CD4-positive, alpha-beta T cell (primary cell): ENCODE measurements around the gene HIRA. TPM values are rescaled to one million over a fixed set of nuclear protein-coding genes. Genes with fewer than 3 reads are reported as not detected.

Experiments used
- ATAC-seq: fragments of 200-7000 bp; cut with Tn5 transposase; one replicate; pipeline ENCODE4 v1.10.0; 2022; ENCODE audit warnings: mild to moderate bottlenecking; ENCODE audit not compliant: poor library complexity
- CTCF ChIA-PET: fragments of 350-600 bp; sonication (Branson Sonifier 250); formaldehyde crosslinking; loops from one replicate; lab custom pipeline; 2021; ENCODE audit warnings: antibody characterized with exemption, inconsistent platforms; lab: Charles Lee
- POLR2A ChIA-PET: fragments of 350-600 bp; sonication (Branson Sonifier 250); formaldehyde crosslinking; loops from one replicate; lab custom pipeline; 2021; ENCODE audit warnings: antibody characterized with exemption, inconsistent platforms; lab: Charles Lee
- DNase-seq, 14 experiments: peaks; one replicate each; pipeline ENCODE4 v3.0.0-alpha.2; 2013 to 2020; ENCODE audit warnings: mixed read lengths in 2 of 14
- H3K27ac ChIP-seq, 2 donors: one replicate each; pipeline versions ENCODE4 v1.5.1 to v1.7.0; 2013; ENCODE audit warnings: low read length in 2 of 2, low read depth in 1 of 2, mild to moderate bottlenecking in 1 of 2
- H3K27me3 ChIP-seq, 2 experiments: 1 replicate in 1 of 2; 2 replicates in 1 of 2; pipeline versions ENCODE4 v1.6.1 to v1.7.0; 2013; ENCODE audit warnings: low read length in 2 of 2, control low read depth in 1 of 2, mild to moderate bottlenecking in 1 of 2, moderate library complexity in 1 of 2; ENCODE audit not compliant: insufficient read depth in 2 of 2, control insufficient read depth in 1 of 2
- H3K36me3 ChIP-seq: one replicate; pipeline ENCODE4 v1.6.1; 2013; ENCODE audit warnings: low read length, control low read depth; ENCODE audit not compliant: insufficient read depth
- H3K4me1 ChIP-seq: one replicate; pipeline ENCODE4 v1.6.1; 2013; ENCODE audit warnings: low read length, control low read depth; ENCODE audit not compliant: insufficient read depth
- H3K4me3 ChIP-seq: one replicate; pipeline ENCODE4 v1.5.1; 2013; ENCODE audit warnings: mild to moderate bottlenecking, low read length, moderate library complexity
- H3K9me3 ChIP-seq, 2 experiments: 1 replicate in 1 of 2; 2 replicates in 1 of 2; pipeline versions ENCODE4 v1.6.1 to v1.7.0; 2013; ENCODE audit warnings: low read length in 2 of 2, mild to moderate bottlenecking in 2 of 2, control low read depth in 1 of 2, moderate library complexity in 1 of 2; ENCODE audit not compliant: control insufficient read depth in 1 of 2, insufficient read depth in 1 of 2
- H3K27ac Mint-ChIP-seq: one replicate; pipeline ENCODE4 v1.8.0; 2020; ENCODE audit warnings: mixed read lengths
- H3K27me3 Mint-ChIP-seq: one replicate; pipeline ENCODE4 v1.8.0; 2021; ENCODE audit warnings: mixed read lengths
- H3K36me3 Mint-ChIP-seq: one replicate; pipeline ENCODE4 v1.8.0; 2021; ENCODE audit warnings: low read depth, mixed read lengths
- H3K4me1 Mint-ChIP-seq: one replicate; pipeline ENCODE4 v1.8.0; 2021; ENCODE audit warnings: low read depth, mixed read lengths
- H3K4me3 Mint-ChIP-seq: one replicate; pipeline ENCODE4 v1.8.0; 2020; ENCODE audit warnings: mild to moderate bottlenecking, mixed read lengths
- H3K9me3 Mint-ChIP-seq: one replicate; pipeline ENCODE4 v1.8.0; 2020; ENCODE audit warnings: mixed read lengths
- CTCF ChIP-seq: fragments of 200-600 bp; IDR thresholded peaks from one replicate; pipeline ENCODE4 v1.8.0; 2022; ENCODE audit warnings: antibody characterized with exemption, mild to moderate bottlenecking
- intact Hi-C, 2 experiments: fragments of 100-400 bp; cut with DNase I in 1 of 2; cut with micrococcal nuclease in 1 of 2; formaldehyde crosslinking; loops; one replicate each; pipeline versions ENCODE4 v1.15.1 to v1.9.0; 2023 to 2025; cut with DNase I, micrococcal nuclease
- total RNA-seq, 174 experiments: library from RNA in 2 of 174; stranded (reverse) in 2 of 174; gene quantifications; one replicate each; pipeline ENCODE4 v1.2.3 and lab custom pipeline; 2021 to 2026

Gene HIRA
- total RNA-seq, 2 experiments from 2014 or later: 15.2 to 15.5 TPM

DNA sequence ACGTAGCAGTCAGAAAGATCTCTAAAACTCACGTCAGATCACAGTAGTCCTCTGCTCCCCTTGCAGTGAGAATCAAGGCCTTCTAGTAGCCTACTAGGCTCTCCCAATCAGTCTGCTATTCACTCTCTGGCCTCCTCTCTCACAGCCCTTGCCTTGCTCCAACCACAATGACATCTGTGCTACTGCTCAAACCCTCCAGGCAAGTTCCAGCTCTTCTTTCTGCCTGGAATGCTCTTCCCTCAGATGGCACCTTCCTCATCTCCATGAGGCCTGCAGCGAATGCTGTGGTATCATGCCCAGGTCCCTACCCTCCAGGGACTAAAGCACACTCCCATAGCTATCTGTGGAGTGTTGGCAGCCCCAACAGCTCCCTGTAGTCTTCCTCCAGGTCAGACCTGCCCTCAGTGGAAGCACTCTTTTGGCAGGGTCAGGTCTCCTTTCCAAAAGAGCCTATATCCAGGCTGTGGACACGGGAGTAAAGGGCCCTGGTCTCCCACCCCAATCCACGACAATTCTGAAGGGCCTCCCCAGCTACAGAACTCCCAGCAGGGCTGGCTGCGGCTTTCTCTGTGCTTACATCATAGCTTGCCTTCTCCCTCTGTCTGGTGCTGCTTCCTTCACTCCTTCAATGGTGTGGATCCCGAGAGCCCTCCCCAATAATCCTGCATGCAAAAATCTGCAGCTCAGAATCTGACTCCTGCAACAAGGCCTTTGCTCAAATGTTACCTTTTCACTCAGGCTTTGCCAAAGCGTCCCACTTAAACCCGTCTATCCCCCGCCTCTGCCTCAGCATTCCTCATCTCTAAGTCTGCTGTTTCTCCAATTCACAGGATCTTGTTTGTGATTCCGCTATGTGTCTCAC is 8.9 kb downstream of the HIRA start:
- DNase-seq (no peak), ATAC-seq (no peak)
- peaks cover 6% of the 10 kb centered on the region for H3K36me3 Mint-ChIP-seq
- CTCF ChIA-PET: no interaction called here
- Histone ChIP-seq H3K9me3 (no peaks in the 10 kb centered on the region), H3K27ac (no peak overlapping the region), H3K4me1 (peaks cover 57% of the 10 kb centered on the region), H3K36me3 (peaks cover 16% of the 10 kb centered on the region), H3K4me3 (no peak overlapping the region), H3K27me3 (no peaks in the 10 kb centered on the region)
- H3K27me3 Mint-ChIP-seq: no peaks in the 10 kb centered on the region
- intact Hi-C loops: no loop called here
- peaks cover 91% of the 10 kb centered on the region for H3K4me1 Mint-ChIP-seq
- no peak for TF ChIP-seq CTCF
- no peaks in the 10 kb centered on the region for H3K9me3 Mint-ChIP-seq
- H3K4me3 Mint-ChIP-seq: peak overlapping the region; percentile 12
- H3K27ac Mint-ChIP-seq: peak overlapping the region; percentile 82
- POLR2A ChIA-PET: interaction anchor here (1.6 kb wide), 1 partner anchor 9 kb away, joined by 10 read pairs; the partner anchor contains the start of genes HIRA and MRPL40

GRCh38 chr22:19420321-19420720 is 11.2 kb downstream of the HIRA start:
- intact Hi-C loops: no loop called here
- ChIA-PET POLR2A (interaction anchor here (1.1 to 2.5 kb wide), 3 partner anchors 8 to 27 kb away, joined by 3 to 21 read pairs (median 7); partner anchors contain the start of genes C22orf39, HIRA and MRPL40), CTCF (interaction anchor here (0.7 to 1.0 kb wide), 2 partner anchors 12 to 21 kb away, joined by 3 to 4 read pairs; no protein-coding TSS in a partner anchor)
- Histone ChIP-seq H3K4me3 (no peak overlapping the region), H3K27ac (peak overlapping the region in 1 of 2 donors; percentile 33), H3K9me3 (no peaks in the 10 kb centered on the region), H3K4me1 (peaks cover 54% of the 10 kb centered on the region), H3K27me3 (no peaks in the 10 kb centered on the region), H3K36me3 (peaks cover 11% of the 10 kb centered on the region)
- H3K27ac Mint-ChIP-seq: peak overlapping the region; percentile 82
- H3K27me3 Mint-ChIP-seq: no peaks in the 10 kb centered on the region
- H3K36me3 Mint-ChIP-seq: no peaks in the 10 kb centered on the region
- peaks cover 81% of the 10 kb centered on the region for H3K4me1 Mint-ChIP-seq
- no peaks in the 10 kb centered on the region for H3K9me3 Mint-ChIP-seq
- no peak for TF ChIP-seq CTCF
- DNase-seq (no peak), ATAC-seq (no peak)
- peak overlapping the region; percentile 36 for H3K4me3 Mint-ChIP-seq

DNA sequence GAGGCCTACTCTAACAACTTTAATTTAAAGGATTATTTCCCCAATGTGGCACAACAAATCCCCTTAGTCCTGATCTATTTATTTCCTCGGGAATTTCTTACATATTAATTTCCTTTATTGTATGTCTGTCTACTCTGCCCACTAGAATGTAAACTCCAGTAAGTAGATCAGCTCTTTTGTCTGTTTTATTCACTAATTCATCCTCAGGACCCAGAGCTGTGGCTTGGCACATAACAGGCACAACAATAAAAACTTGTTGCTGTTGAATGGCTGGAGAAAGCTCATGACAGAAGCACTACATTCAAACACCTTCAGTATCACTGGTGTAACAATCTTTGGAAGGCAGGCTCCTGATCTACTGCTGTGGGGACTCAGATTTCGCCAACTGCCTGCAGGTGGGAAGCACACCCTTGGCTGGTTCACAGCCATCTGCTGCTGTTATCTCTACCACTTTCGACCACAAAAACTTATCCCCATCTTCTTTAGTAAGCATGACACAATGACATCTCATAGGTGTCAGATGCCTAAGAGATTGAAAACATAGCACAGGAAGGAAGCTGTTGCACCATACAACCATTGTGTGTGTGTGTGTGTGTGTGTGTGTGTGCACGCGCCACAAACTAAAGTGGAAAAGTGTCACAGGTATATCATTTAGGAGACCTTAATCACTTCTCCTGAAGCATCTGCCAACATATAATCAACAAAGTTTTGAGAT is 11.9 kb downstream of the HIRA start:
- Histone ChIP-seq H3K27ac (peak overlapping the region; percentile 54 to 82), H3K4me1 (peaks cover 54% of the 10 kb centered on the region), H3K9me3 (no peaks in the 10 kb centered on the region), H3K4me3 (no peak overlapping the region), H3K36me3 (peaks cover 5% of the 10 kb centered on the region), H3K27me3 (no peaks in the 10 kb centered on the region)
- no peak for TF ChIP-seq CTCF
- DNase-seq (peak in 8 of 14 experiments; percentile 14 to 82 (median 40)), ATAC-seq (peak; percentile 89)
- ChIA-PET CTCF (interaction anchor here (0.7 kb wide), 1 partner anchor 22 kb away, joined by 4 read pairs; no protein-coding TSS in a partner anchor), POLR2A (interaction anchor here (1.9 to 2.5 kb wide), 2 partner anchors 12 to 28 kb away, joined by 7 to 21 read pairs; partner anchors contain the start of genes C22orf39, HIRA and MRPL40)
- H3K36me3 Mint-ChIP-seq: no peaks in the 10 kb centered on the region
- peak overlapping the region; percentile 36 for H3K4me3 Mint-ChIP-seq
- H3K4me1 Mint-ChIP-seq: peaks cover 77% of the 10 kb centered on the region
- H3K9me3 Mint-ChIP-seq: no peaks in the 10 kb centered on the region
- peak overlapping the region; percentile 82 for H3K27ac Mint-ChIP-seq
- H3K27me3 Mint-ChIP-seq: no peaks in the 10 kb centered on the region
- intact Hi-C loops: no loop called here
